MM.1S (cell line): ENCODE data around the gene KCNB1.

Source experiments
- DNase-seq: peaks from one replicate; pipeline ENCODE4 v3.0.0-alpha.2; 2015
- H2AFZ ChIP-seq: fragments of 300-600 bp; sonication (generic); 2 replicates; pipeline ENCODE4 v1.6.0; 2016; ENCODE audit warnings: antibody characterized with exemption, low read length
- H3F3A ChIP-seq: fragments of 300-600 bp; sonication (generic); 2 replicates; pipeline ENCODE4 v1.6.1; 2016; ENCODE audit warnings: mild to moderate bottlenecking, antibody characterized with exemption, low read length, moderate library complexity, mixed read lengths; ENCODE audit not compliant: insufficient read depth
- H3K27ac ChIP-seq: fragments of 300-600 bp; sonication (generic); 2 replicates; pipeline ENCODE4 v1.5.1; 2016; ENCODE audit warnings: mild to moderate bottlenecking, low read length
- H3K27me3 ChIP-seq: fragments of 300-600 bp; sonication (generic); replicated peaks from 2 replicates; pipeline ENCODE4 v1.6.0; 2016; ENCODE audit warnings: low read length; ENCODE audit not compliant: insufficient read depth
- H3K36me3 ChIP-seq: fragments of 300-600 bp; sonication (generic); replicated peaks from 2 replicates; pipeline ENCODE4 v1.6.1; 2016; ENCODE audit warnings: mild to moderate bottlenecking, low read length, mixed read lengths; ENCODE audit not compliant: insufficient read depth
- H3K4me1 ChIP-seq: fragments of 300-600 bp; sonication (generic); 2 replicates; pipeline ENCODE4 v1.6.1; 2016; ENCODE audit warnings: low read length, mixed read lengths
- H3K4me2 ChIP-seq: fragments of 300-600 bp; sonication (generic); 2 replicates; pipeline ENCODE4 v1.6.0; 2016; ENCODE audit warnings: low read depth, low read length
- H3K4me3 ChIP-seq: fragments of 300-600 bp; sonication (generic); 2 replicates; pipeline ENCODE4 v1.5.1; 2016; ENCODE audit warnings: low read length, mixed read lengths
- H3K79me2 ChIP-seq: fragments of 300-600 bp; sonication (generic); 2 replicates; pipeline ENCODE4 v1.6.1; 2016; ENCODE audit warnings: mixed run types, low read length, mixed read lengths
- H3K9ac ChIP-seq: fragments of 300-600 bp; sonication (generic); 2 replicates; pipeline ENCODE4 v1.6.1; 2016; ENCODE audit warnings: low read length, mixed read lengths
- H3K9me2 ChIP-seq: fragments of 300-600 bp; sonication (generic); replicated peaks from 2 replicates; pipeline ENCODE4 v1.6.1; 2016; ENCODE audit warnings: mild to moderate bottlenecking, low read length, mixed read lengths; ENCODE audit not compliant: insufficient read depth
- H3K9me3 ChIP-seq: fragments of 300-600 bp; sonication (generic); replicated peaks from 2 replicates; pipeline ENCODE4 v1.6.1; 2016; ENCODE audit warnings: mild to moderate bottlenecking, low read length, mixed read lengths; ENCODE audit not compliant: insufficient read depth
- H4K20me1 ChIP-seq: fragments of 300-600 bp; sonication (generic); 2 replicates; pipeline ENCODE4 v1.6.1; 2016; ENCODE audit warnings: mild to moderate bottlenecking, low read length, moderate library complexity, mixed read lengths; ENCODE audit not compliant: insufficient read depth
- CTCF ChIP-seq: fragments of 300-600 bp; sonication (generic); IDR thresholded peaks from 2 replicates; pipeline ENCODE4 v1.5.1; 2016; ENCODE audit warnings: antibody characterized with exemption, low read length, mixed read lengths
- EZH2 ChIP-seq: fragments of 300-600 bp; sonication (generic); optimal IDR thresholded peaks from 2 replicates; pipeline ENCODE3; 2017; ENCODE audit warnings: low read depth, mild to moderate bottlenecking, antibody characterized with exemption, low read length, mixed read lengths
- EZH2phosphoT487 ChIP-seq: fragments of 300-600 bp; sonication (generic); IDR thresholded peaks from 2 replicates; pipeline ENCODE4 v1.6.1; 2018; ENCODE audit warnings: antibody characterized with exemption, low read length

KCNB1 gene

GRCh38 chr20:49510562-49511122 lies 28.2 kb upstream of the KCNB1 start:
- Histone ChIP-seq H3K9me3 (no peaks in the 10 kb centered on the region), H3K27ac (no peak overlapping the region), H3K79me2 (no peaks in the 10 kb centered on the region), H4K20me1 (no peaks in the 10 kb centered on the region), H3F3A (no peaks in the 10 kb centered on the region), H2AFZ (no peak overlapping the region), H3K36me3 (no peaks in the 10 kb centered on the region), H3K4me3 (no peak overlapping the region), H3K9me2 (no peaks in the 10 kb centered on the region), H3K27me3 (peaks cover 77% of the 10 kb centered on the region), H3K9ac (no peak overlapping the region), H3K4me2 (no peak overlapping the region), H3K4me1 (no peaks in the 10 kb centered on the region)
- no peak for DNase-seq
- no peak for TF ChIP-seq EZH2phosphoT487
- TF ChIP-seq CTCF = no peak
- TF ChIP-seq EZH2 = no peak

- no peaks in the 10 kb centered on the region for H4K20me1 ChIP-seq
- H2AFZ ChIP-seq = no peak overlapping the region
- no peaks in the 10 kb centered on the region for H3K9me3 ChIP-seq
- H3K36me3 ChIP-seq = no peaks in the 10 kb centered on the region
- H3K9me2 ChIP-seq = no peaks in the 10 kb centered on the region
- no peak overlapping the region for H3K4me2 ChIP-seq
- no peaks in the 10 kb centered on the region for H3F3A ChIP-seq
- H3K79me2 ChIP-seq = no peaks in the 10 kb centered on the region
- H3K4me3 ChIP-seq = no peak overlapping the region
- peaks cover 71% of the 10 kb centered on the region for H3K27me3 ChIP-seq
- TF ChIP-seq EZH2phosphoT487 (no peak), CTCF (peak; percentile 67), EZH2 (no peak)
- H3K9ac ChIP-seq = no peak overlapping the region
- H3K27ac ChIP-seq = no peak overlapping the region
- peak; percentile 39 for DNase-seq
- no peaks in the 10 kb centered on the region for H3K4me1 ChIP-seq
Measured at GRCh38 chr20:49508435-49509199, 26.1 kb upstream of the KCNB1 start.

GRCh38 chr20:49507741-49508434 lies 25.4 kb upstream of the KCNB1 start:
- no peaks in the 10 kb centered on the region for H4K20me1 ChIP-seq
- no peaks in the 10 kb centered on the region for H3K9me3 ChIP-seq
- H3K4me1 ChIP-seq = no peaks in the 10 kb centered on the region
- no peaks in the 10 kb centered on the region for H3K36me3 ChIP-seq
- H2AFZ ChIP-seq = no peak overlapping the region
- no peaks in the 10 kb centered on the region for H3K9me2 ChIP-seq
- H3K4me2 ChIP-seq = no peak overlapping the region
- H3K79me2 ChIP-seq = no peaks in the 10 kb centered on the region
- no peak overlapping the region for H3K27ac ChIP-seq
- peaks cover 64% of the 10 kb centered on the region for H3K27me3 ChIP-seq
- no peak overlapping the region for H3K4me3 ChIP-seq
- DNase-seq = no peak
- no peak for TF ChIP-seq CTCF
- TF ChIP-seq EZH2 = no peak
- TF ChIP-seq EZH2phosphoT487 = no peak
- no peak overlapping the region for H3K9ac ChIP-seq
- no peaks in the 10 kb centered on the region for H3F3A ChIP-seq
